Natural killer cell (primary cell): Measurements from ENCODE around the gene GPC1. TPM values are rescaled to one million over a fixed set of nuclear protein-coding genes. Genes with fewer than 3 reads are reported as not detected.
A peak's percentile ranks its signal among the peaks of the same experiment; 100 is the strongest.

Source experiments
- ATAC-seq, 3 donors: fragments of 150-1000 bp in 2 of 3; fragments of 200-7000 bp in 1 of 3; cut with Tn5 transposase; 1 replicate in 1 of 3; 2 replicates in 2 of 3; pipeline ENCODE4 v1.10.0; 2021; ENCODE audit warnings: mild to moderate bottlenecking in 2 of 3, moderate library complexity in 2 of 3
- DNase-seq, 2 donors: peaks; one replicate each; pipeline versions ENCODE4 v3.0.0 to v3.0.0-alpha.2; 2013 to 2021; ENCODE audit warnings: mixed read lengths in 1 of 2
- H3K27ac ChIP-seq: one replicate; pipeline ENCODE4 v1.5.1; 2013; ENCODE audit warnings: mild to moderate bottlenecking, low read length
- H3K27me3 ChIP-seq: one replicate; pipeline ENCODE4 v1.6.1; 2013; ENCODE audit warnings: low read length; ENCODE audit not compliant: control insufficient read depth, insufficient read depth
- H3K36me3 ChIP-seq: one replicate; pipeline ENCODE4 v1.6.1; 2013; ENCODE audit warnings: low read length; ENCODE audit not compliant: control insufficient read depth, insufficient read depth
- H3K4me1 ChIP-seq: one replicate; pipeline ENCODE4 v1.6.1; 2013; ENCODE audit warnings: low read length; ENCODE audit not compliant: control insufficient read depth, insufficient read depth
- H3K4me3 ChIP-seq: one replicate; pipeline ENCODE4 v1.5.1; 2013; ENCODE audit warnings: low read length
- H3K9me3 ChIP-seq: one replicate; pipeline ENCODE4 v1.6.1; 2013; ENCODE audit warnings: low read length; ENCODE audit not compliant: control insufficient read depth, insufficient read depth
- H3K27ac Mint-ChIP-seq, 2 donors: one replicate each; pipeline ENCODE4 v1.8.0; 2022; ENCODE audit warnings: mild to moderate bottlenecking in 2 of 2, mixed read lengths in 2 of 2, moderate library complexity in 1 of 2
- H3K27me3 Mint-ChIP-seq, 2 donors: one replicate each; pipeline ENCODE4 v1.8.0; 2022; ENCODE audit warnings: low read depth in 2 of 2, mixed read lengths in 2 of 2
- H3K36me3 Mint-ChIP-seq: one replicate; pipeline ENCODE4 v1.8.0; 2022; ENCODE audit warnings: mixed read lengths
- H3K4me1 Mint-ChIP-seq, 2 donors: one replicate each; pipeline ENCODE4 v1.8.0; 2022; ENCODE audit warnings: mixed read lengths in 2 of 2
- H3K4me3 Mint-ChIP-seq: one replicate; pipeline ENCODE4 v1.8.0; 2022; ENCODE audit warnings: mild to moderate bottlenecking, moderate library complexity, mixed read lengths
- H3K9me3 Mint-ChIP-seq, 2 donors: one replicate each; pipeline ENCODE4 v1.8.0; 2022; ENCODE audit warnings: mixed read lengths in 2 of 2
- WGBS: methylation state at CpG from one replicate; pipeline ENCODE4 v1.1.7; 2013; ENCODE audit warnings: missing lambda C conversion rate; ENCODE audit not compliant: insufficient coverage; 5-methylcytosine and 5-hydroxymethylcytosine counted together
- intact Hi-C: fragments of 100-400 bp; cut with micrococcal nuclease; formaldehyde crosslinking; loops from one replicate; pipeline ENCODE4 v1.14.2; 2022
- total RNA-seq, 4 donors: library from RNA; stranded (reverse); fragments of 120-200 nt in 1 of 4; gene quantifications; one replicate each; pipeline versions ENCODE4 v1.2.3 to v1.2.4, GENCODE V29; 2013 to 2022
- TF ChIP-seq, protein P1 (sequence below): fragments of 200-600 bp; IDR thresholded peaks from one replicate; pipeline ENCODE4 v1.8.0; 2022; ENCODE audit warnings: antibody characterized with exemption

GPC1 gene
- total RNA-seq, 3 donors from 2014 or later (not counting 1 experiment from before 2014, with no cell fraction given) = 0.79 to 1.4 (median 0.94) TPM

DNA sequence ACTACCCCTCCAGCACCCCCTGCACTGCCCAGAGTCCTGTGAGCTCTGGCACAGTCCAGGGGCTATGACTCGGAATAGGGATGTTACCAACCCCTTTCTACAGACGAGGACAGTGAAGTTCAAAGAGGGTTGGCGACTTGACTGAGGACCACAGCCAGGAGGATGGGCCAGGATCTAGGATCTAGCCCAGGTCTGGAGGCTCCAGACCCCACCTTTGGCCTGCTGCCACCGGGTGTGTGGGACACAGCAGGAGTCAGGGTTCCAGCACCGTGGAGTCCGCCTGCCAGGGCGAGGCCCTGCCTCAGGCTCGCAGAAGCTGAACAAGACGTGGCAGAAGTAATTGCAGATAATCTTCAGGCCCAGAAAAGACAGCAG, 37.9 kb upstream of the GPC1 start:
- H3K9me3 ChIP-seq = no peaks in the 10 kb centered on the region
- H3K9me3 Mint-ChIP-seq = no peaks in the 10 kb centered on the region
- H3K4me1 Mint-ChIP-seq = peaks cover 4 to 6% of the 10 kb centered on the region in 2 donors
- intact Hi-C loops = no loop called here
- TF ChIP-seq, protein P1, sequence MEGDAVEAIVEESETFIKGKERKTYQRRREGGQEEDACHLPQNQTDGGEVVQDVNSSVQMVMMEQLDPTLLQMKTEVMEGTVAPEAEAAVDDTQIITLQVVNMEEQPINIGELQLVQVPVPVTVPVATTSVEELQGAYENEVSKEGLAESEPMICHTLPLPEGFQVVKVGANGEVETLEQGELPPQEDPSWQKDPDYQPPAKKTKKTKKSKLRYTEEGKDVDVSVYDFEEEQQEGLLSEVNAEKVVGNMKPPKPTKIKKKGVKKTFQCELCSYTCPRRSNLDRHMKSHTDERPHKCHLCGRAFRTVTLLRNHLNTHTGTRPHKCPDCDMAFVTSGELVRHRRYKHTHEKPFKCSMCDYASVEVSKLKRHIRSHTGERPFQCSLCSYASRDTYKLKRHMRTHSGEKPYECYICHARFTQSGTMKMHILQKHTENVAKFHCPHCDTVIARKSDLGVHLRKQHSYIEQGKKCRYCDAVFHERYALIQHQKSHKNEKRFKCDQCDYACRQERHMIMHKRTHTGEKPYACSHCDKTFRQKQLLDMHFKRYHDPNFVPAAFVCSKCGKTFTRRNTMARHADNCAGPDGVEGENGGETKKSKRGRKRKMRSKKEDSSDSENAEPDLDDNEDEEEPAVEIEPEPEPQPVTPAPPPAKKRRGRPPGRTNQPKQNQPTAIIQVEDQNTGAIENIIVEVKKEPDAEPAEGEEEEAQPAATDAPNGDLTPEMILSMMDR = no peak
- DNase-seq = peak in 1 of 2 donors; percentile 3
- no peak overlapping the region for H3K4me3 ChIP-seq
- ATAC-seq = no peak
- no peak overlapping the region for H3K27ac ChIP-seq
- H3K4me1 ChIP-seq = peaks cover 5% of the 10 kb centered on the region
- H3K27me3 Mint-ChIP-seq = no peaks in the 10 kb centered on the region
- H3K27me3 ChIP-seq = no peaks in the 10 kb centered on the region
- no peak overlapping the region for H3K27ac Mint-ChIP-seq
- H3K36me3 Mint-ChIP-seq = no peaks in the 10 kb centered on the region
- H3K36me3 ChIP-seq = no peaks in the 10 kb centered on the region
- 85% methylated on average over 9 of the region's 9 CpGs for WGBS
- no peak overlapping the region for H3K4me3 Mint-ChIP-seq

DNA sequence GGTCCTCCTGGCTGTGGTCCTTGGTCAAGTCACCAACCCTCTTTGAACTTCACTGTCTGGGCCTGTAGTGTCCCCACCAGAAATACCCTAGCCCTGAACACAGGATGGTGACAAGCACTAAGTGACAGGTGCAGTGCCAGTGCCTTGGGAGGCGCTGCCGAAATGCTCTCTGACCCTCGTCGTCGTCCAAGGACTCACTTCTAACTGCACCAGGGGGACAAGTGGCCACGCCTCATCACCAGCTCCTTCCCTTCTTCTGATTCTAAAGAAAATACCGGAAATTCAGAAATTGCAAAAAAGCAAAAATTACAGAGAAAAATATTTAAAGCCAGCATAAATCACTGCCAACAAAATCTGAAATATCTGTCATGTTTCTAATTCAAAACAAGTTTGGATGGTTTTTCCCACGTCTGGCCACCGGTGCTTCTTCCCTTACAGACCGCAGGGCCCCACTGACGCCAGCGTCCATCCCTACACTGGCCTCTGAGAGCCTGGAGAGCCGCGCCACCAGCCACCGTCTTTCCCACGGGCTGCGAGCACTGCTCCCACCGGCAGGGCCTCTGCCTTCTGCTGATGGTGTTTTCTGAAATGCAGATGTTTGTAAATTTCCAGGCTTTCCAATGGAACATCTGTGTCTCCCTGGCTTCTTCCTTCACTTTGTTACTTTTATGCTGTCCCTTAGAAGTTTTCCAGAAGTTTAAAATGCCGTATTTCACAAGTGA, 37.4 kb upstream of the GPC1 start:
- no peak for ATAC-seq
- Mint-ChIP-seq H3K27ac (no peak overlapping the region), H3K4me3 (no peak overlapping the region), H3K4me1 (peaks cover 0 to under 1% of the 10 kb centered on the region in 2 donors), H3K9me3 (no peaks in the 10 kb centered on the region), H3K36me3 (no peaks in the 10 kb centered on the region), H3K27me3 (no peaks in the 10 kb centered on the region)
- no peak overlapping the region for H3K4me3 ChIP-seq
- H3K36me3 ChIP-seq = no peaks in the 10 kb centered on the region
- 83% methylated on average over 19 of the region's 19 CpGs for WGBS
- no peaks in the 10 kb centered on the region for H3K4me1 ChIP-seq
- no peaks in the 10 kb centered on the region for H3K27me3 ChIP-seq
- DNase-seq = no peak
- TF ChIP-seq, protein P1 = no peak
- intact Hi-C loops = no loop called here
- no peaks in the 10 kb centered on the region for H3K9me3 ChIP-seq
- no peak overlapping the region for H3K27ac ChIP-seq

DNA sequence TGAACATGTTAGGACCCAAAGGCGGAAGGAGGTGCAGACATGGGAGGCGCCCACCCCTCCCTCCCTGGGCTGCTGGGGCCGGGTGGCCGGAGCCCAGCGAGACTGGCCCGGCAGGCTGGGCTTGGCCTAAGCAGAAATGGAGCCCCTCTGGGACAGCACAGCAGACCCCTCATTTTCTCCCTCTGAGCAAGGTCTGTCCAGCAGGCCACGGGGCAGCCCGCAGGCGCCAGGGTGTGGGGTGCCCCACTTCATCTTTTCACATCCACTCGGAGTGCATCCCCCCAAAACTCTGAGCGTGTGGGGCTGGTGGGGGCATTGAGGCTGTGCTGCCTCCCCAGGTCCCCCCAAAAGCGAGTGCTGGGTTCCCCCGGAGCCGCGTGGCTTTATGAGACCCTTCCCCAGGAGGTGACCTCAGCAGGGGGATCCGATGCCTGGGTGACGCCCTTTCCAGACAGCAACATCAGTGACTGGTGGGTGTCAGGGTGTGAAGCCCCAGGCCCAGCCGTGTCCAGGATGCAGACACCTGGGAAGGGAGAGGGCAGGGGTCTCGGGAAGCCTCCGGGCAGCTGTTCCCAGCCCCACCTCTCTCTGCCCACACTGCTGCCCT, 36.7 kb upstream of the GPC1 start:
- no peaks in the 10 kb centered on the region for H3K9me3 Mint-ChIP-seq
- Histone ChIP-seq H3K4me3 (no peak overlapping the region), H3K9me3 (no peaks in the 10 kb centered on the region), H3K36me3 (no peaks in the 10 kb centered on the region), H3K27ac (no peak overlapping the region), H3K27me3 (no peaks in the 10 kb centered on the region), H3K4me1 (no peaks in the 10 kb centered on the region)
- intact Hi-C loops = no loop called here
- TF ChIP-seq, protein P1 = no peak
- 90% methylated on average over 20 of the region's 20 CpGs for WGBS
- DNase-seq = peak in 1 of 2 donors; percentile 8
- H3K36me3 Mint-ChIP-seq = no peaks in the 10 kb centered on the region
- no peaks in the 10 kb centered on the region for H3K27me3 Mint-ChIP-seq
- no peak for ATAC-seq
- H3K4me1 Mint-ChIP-seq = no peaks in the 10 kb centered on the region
- no peak overlapping the region for H3K27ac Mint-ChIP-seq
- no peak overlapping the region for H3K4me3 Mint-ChIP-seq
